GM12878 (cell line): ENCODE results near the gene VCPKMT. TPM values are rescaled to one million over a fixed set of nuclear protein-coding genes. Genes with fewer than 3 reads are reported as not detected.

Experiments used
- BHLHE40 ChIP-seq, 2 experiments: fragments of 450-650 bp in 1 of 2; IDR thresholded peaks; 2 replicates each; pipeline ENCODE4 v1.6.1; 2011 to 2017; ENCODE audit warnings: low read depth in 2 of 2, borderline replicate concordance in 1 of 2, improper control_type of control experiment in 1 of 2, low read length in 1 of 2, mild to moderate bottlenecking in 1 of 2
- FOS ChIP-seq: IDR thresholded peaks from 3 replicates; pipeline ENCODE4 v1.6.1; 2011; ENCODE audit warnings: borderline replicate concordance; ENCODE audit not compliant: insufficient read length; ENCODE audit errors: extremely low read depth
- JUND ChIP-seq: IDR thresholded peaks from 2 replicates; pipeline ENCODE4 v1.6.1; 2012; ENCODE audit warnings: low read depth, mild to moderate bottlenecking, low read length, improper control_type of control experiment, moderate library complexity
- MTA2 ChIP-seq: fragments of 450-650 bp; IDR thresholded peaks from 2 replicates; pipeline ENCODE4 v1.6.1; 2016; ENCODE audit warnings: low read depth, mild to moderate bottlenecking, moderate library complexity
- NBN ChIP-seq: fragments of 450-650 bp; IDR thresholded peaks from 2 replicates; pipeline ENCODE4 v1.6.1; 2016
- PML ChIP-seq: IDR thresholded peaks from 2 replicates; pipeline ENCODE4 v1.6.1; 2012; ENCODE audit warnings: low read length, inconsistent platforms
- RELA ChIP-seq: fragments of 450-650 bp; IDR thresholded peaks from 2 replicates; pipeline ENCODE4 v1.8.0; 2014; ENCODE audit warnings: borderline replicate concordance; ENCODE audit not compliant: partially characterized antibody
- TBL1XR1 ChIP-seq: IDR thresholded peaks from 2 replicates; pipeline ENCODE4 v1.6.1; 2012; ENCODE audit warnings: low read depth, low read length, improper control_type of control experiment
- TCF3 ChIP-seq: IDR thresholded peaks from 2 replicates; pipeline ENCODE4 v1.6.1; 2012; ENCODE audit warnings: low read depth, mild to moderate bottlenecking, low read length, borderline replicate concordance; ENCODE audit not compliant: insufficient read depth
- ZNF274 ChIP-seq: IDR thresholded peaks from one replicate; pipeline ENCODE4 v1.8.0; 2011; ENCODE audit not compliant: insufficient read length, insufficient read depth
- ZNF384 ChIP-seq: IDR thresholded peaks from 2 replicates; pipeline ENCODE4 v1.6.1; 2012; ENCODE audit warnings: low read depth, mild to moderate bottlenecking, low read length, improper control_type of control experiment, borderline replicate concordance
- polyA plus RNA-seq, 11 experiments: library from polyadenylated mRNA; depleted of rRNA in 4 of 11; unstranded in 6 of 11; stranded (reverse) in 5 of 11; fragments of >200 nt; fragmentation: Nextera tagmentation in 4 of 11; fragmentation: Illumina TruSeq in 1 of 11; extraction: Ambion mirVana in 4 of 11; extraction: Trizol in 1 of 11; gene quantifications; 1 replicate in 1 of 11; 2 replicates in 10 of 11; pipeline versions ENCODE4 v1.2.1 to v1.2.3, GENCODE V29; 2011 to 2016; ENCODE audit warnings: inconsistent platforms in 2 of 11, missing spikeins in 2 of 11, low read depth in 1 of 11
- total RNA-seq, 4 experiments: library from RNA; depleted of rRNA in 3 of 4; stranded (reverse); fragments of >200 nt in 3 of 4; fragmentation: Illumina TruSeq in 1 of 4; extraction: Trizol in 1 of 4; gene quantifications; 2 replicates each; pipeline versions ENCODE4 v1.2.1 to v1.2.3, GENCODE V29; 2013 to 2021
- TF ChIP-seq, protein P1 (sequence below), 3 experiments: IDR thresholded peaks in 2 of 3; conservative IDR thresholded peaks in 1 of 3; 2 replicates each; pipeline ENCODE4 v1.5.1; 2011; ENCODE audit warnings: low read depth in 3 of 3, low read length in 3 of 3, mild to moderate bottlenecking in 3 of 3, control low read depth in 2 of 3, moderate library complexity in 2 of 3, inconsistent platforms in 1 of 3, mixed read lengths in 1 of 3; ENCODE audit not compliant: control insufficient read depth in 2 of 3, insufficient read depth in 1 of 3; ENCODE audit errors: extremely low read depth in 1 of 3
- TF ChIP-seq, protein P2 (sequence below): fragments of 450-650 bp; conservative IDR thresholded peaks from 2 replicates; pipeline ENCODE4 v1.6.1; 2017; ENCODE audit warnings: mild to moderate bottlenecking, moderate library complexity
- TF ChIP-seq, protein P3 (sequence below): fragments of 450-650 bp; IDR thresholded peaks from 2 replicates; pipeline ENCODE4 v1.6.1; 2017; ENCODE audit warnings: mild to moderate bottlenecking
- TF ChIP-seq, protein P4 (sequence below): IDR thresholded peaks from 2 replicates; pipeline ENCODE4 v1.6.1; 2012; ENCODE audit warnings: low read depth, low read length, improper control_type of control experiment
- TF ChIP-seq, protein P5 (sequence below): IDR thresholded peaks from 2 replicates; pipeline ENCODE4 v1.6.1; 2012; ENCODE audit warnings: low read length, inconsistent platforms
- TF ChIP-seq, protein P6 (sequence below): fragments of 150-350 bp; IDR thresholded peaks from 2 replicates; pipeline ENCODE4 v1.6.1; 2016; ENCODE audit warnings: low read depth, low read length

VCPKMT gene
- total and polyA plus RNA-seq, 10 of the 15 experiments (the other 5 are each of a cell fraction or from before 2014, with no cell fraction given) = 8.5 to 18.4 (median 12.8) TPM

DNA sequence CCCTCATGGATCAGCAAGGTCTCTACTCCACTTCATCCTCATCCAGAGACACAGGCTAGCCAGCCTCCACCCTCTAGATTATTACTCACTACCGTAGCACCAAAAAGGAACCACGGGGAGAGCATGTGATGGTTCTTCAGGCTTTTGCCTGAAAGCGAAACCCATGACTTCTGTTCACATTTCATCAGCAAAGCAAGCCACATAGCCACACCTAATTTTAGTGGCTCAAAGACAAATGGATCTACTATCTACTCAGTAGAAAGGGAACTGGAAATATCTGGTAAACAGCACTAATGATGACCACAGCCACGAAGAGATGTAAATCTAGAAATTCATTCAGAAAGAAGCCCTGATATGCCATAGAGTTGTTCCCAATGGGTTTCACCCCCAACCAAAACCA is 51.4 kb downstream of the VCPKMT start (continued):
- TF ChIP-seq ZNF384 (no peak), RELA (peak; percentile 91), TBL1XR1 (peak; percentile 91), FOS (no peak), TCF3 (no peak), ZNF274 (no peak), JUND (peak; percentile 14; the same call in 1 of the 2 replicates), NBN (peak; percentile 96), PML (peak; percentile 90), MTA2 (peak; percentile 99), BHLHE40 (IDR thresholded peaks at IDR 0.05; ENCODE audit: borderline replicate concordance in 1 of 2, low read depth in 2 of 2, low read length in 1 of 2) (peak; percentile 88 to 90)
- TF ChIP-seq, protein P1, sequence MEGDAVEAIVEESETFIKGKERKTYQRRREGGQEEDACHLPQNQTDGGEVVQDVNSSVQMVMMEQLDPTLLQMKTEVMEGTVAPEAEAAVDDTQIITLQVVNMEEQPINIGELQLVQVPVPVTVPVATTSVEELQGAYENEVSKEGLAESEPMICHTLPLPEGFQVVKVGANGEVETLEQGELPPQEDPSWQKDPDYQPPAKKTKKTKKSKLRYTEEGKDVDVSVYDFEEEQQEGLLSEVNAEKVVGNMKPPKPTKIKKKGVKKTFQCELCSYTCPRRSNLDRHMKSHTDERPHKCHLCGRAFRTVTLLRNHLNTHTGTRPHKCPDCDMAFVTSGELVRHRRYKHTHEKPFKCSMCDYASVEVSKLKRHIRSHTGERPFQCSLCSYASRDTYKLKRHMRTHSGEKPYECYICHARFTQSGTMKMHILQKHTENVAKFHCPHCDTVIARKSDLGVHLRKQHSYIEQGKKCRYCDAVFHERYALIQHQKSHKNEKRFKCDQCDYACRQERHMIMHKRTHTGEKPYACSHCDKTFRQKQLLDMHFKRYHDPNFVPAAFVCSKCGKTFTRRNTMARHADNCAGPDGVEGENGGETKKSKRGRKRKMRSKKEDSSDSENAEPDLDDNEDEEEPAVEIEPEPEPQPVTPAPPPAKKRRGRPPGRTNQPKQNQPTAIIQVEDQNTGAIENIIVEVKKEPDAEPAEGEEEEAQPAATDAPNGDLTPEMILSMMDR (IDR thresholded peaks at IDR 0.05 in 2 of 3, conservative IDR thresholded peaks at IDR 0.05 in 1 of 3; ENCODE audit: control insufficient read depth in 2 of 3, extremely low read depth in 1 of 3, insufficient read depth in 1 of 3, low read depth in 3 of 3, low read length in 3 of 3) = no peak
- TF ChIP-seq, protein P2, sequence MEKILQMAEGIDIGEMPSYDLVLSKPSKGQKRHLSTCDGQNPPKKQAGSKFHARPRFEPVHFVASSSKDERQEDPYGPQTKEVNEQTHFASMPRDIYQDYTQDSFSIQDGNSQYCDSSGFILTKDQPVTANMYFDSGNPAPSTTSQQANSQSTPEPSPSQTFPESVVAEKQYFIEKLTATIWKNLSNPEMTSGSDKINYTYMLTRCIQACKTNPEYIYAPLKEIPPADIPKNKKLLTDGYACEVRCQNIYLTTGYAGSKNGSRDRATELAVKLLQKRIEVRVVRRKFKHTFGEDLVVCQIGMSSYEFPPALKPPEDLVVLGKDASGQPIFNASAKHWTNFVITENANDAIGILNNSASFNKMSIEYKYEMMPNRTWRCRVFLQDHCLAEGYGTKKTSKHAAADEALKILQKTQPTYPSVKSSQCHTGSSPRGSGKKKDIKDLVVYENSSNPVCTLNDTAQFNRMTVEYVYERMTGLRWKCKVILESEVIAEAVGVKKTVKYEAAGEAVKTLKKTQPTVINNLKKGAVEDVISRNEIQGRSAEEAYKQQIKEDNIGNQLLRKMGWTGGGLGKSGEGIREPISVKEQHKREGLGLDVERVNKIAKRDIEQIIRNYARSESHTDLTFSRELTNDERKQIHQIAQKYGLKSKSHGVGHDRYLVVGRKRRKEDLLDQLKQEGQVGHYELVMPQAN = no peak
- TF ChIP-seq, protein P3, sequence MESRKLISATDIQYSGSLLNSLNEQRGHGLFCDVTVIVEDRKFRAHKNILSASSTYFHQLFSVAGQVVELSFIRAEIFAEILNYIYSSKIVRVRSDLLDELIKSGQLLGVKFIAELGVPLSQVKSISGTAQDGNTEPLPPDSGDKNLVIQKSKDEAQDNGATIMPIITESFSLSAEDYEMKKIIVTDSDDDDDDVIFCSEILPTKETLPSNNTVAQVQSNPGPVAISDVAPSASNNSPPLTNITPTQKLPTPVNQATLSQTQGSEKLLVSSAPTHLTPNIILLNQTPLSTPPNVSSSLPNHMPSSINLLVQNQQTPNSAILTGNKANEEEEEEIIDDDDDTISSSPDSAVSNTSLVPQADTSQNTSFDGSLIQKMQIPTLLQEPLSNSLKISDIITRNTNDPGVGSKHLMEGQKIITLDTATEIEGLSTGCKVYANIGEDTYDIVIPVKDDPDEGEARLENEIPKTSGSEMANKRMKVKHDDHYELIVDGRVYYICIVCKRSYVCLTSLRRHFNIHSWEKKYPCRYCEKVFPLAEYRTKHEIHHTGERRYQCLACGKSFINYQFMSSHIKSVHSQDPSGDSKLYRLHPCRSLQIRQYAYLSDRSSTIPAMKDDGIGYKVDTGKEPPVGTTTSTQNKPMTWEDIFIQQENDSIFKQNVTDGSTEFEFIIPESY = no peak
- TF ChIP-seq, protein P4, sequence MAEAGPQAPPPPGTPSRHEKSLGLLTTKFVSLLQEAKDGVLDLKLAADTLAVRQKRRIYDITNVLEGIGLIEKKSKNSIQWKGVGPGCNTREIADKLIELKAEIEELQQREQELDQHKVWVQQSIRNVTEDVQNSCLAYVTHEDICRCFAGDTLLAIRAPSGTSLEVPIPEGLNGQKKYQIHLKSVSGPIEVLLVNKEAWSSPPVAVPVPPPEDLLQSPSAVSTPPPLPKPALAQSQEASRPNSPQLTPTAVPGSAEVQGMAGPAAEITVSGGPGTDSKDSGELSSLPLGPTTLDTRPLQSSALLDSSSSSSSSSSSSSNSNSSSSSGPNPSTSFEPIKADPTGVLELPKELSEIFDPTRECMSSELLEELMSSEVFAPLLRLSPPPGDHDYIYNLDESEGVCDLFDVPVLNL = no peak
- TF ChIP-seq, protein P5, sequence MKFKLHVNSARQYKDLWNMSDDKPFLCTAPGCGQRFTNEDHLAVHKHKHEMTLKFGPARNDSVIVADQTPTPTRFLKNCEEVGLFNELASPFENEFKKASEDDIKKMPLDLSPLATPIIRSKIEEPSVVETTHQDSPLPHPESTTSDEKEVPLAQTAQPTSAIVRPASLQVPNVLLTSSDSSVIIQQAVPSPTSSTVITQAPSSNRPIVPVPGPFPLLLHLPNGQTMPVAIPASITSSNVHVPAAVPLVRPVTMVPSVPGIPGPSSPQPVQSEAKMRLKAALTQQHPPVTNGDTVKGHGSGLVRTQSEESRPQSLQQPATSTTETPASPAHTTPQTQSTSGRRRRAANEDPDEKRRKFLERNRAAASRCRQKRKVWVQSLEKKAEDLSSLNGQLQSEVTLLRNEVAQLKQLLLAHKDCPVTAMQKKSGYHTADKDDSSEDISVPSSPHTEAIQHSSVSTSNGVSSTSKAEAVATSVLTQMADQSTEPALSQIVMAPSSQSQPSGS = peak; percentile 97
- TF ChIP-seq, protein P6, sequence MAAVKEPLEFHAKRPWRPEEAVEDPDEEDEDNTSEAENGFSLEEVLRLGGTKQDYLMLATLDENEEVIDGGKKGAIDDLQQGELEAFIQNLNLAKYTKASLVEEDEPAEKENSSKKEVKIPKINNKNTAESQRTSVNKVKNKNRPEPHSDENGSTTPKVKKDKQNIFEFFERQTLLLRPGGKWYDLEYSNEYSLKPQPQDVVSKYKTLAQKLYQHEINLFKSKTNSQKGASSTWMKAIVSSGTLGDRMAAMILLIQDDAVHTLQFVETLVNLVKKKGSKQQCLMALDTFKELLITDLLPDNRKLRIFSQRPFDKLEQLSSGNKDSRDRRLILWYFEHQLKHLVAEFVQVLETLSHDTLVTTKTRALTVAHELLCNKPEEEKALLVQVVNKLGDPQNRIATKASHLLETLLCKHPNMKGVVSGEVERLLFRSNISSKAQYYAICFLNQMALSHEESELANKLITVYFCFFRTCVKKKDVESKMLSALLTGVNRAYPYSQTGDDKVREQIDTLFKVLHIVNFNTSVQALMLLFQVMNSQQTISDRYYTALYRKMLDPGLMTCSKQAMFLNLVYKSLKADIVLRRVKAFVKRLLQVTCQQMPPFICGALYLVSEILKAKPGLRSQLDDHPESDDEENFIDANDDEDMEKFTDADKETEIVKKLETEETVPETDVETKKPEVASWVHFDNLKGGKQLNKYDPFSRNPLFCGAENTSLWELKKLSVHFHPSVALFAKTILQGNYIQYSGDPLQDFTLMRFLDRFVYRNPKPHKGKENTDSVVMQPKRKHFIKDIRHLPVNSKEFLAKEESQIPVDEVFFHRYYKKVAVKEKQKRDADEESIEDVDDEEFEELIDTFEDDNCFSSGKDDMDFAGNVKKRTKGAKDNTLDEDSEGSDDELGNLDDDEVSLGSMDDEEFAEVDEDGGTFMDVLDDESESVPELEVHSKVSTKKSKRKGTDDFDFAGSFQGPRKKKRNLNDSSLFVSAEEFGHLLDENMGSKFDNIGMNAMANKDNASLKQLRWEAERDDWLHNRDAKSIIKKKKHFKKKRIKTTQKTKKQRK = no peak
